Adipose tissue (tissue), 3 donors: ENCODE measurements around the gene OSER1. TPM values are rescaled to one million over a fixed set of nuclear protein-coding genes. Genes with fewer than 3 reads are reported as not detected.

Source experiments
- H3K27ac ChIP-seq: one replicate; pipeline ENCODE4 v1.5.1; 2013; ENCODE audit warnings: low read depth, low read length
- WGBS, 3 donors: extraction: QIAGEN DNeasy Blood & Tissue Kit; methylation state at CpG; one replicate each; pipeline ENCODE4 v1.1.7; 2013; 5-methylcytosine and 5-hydroxymethylcytosine counted together
- polyA plus RNA-seq, 3 donors: library from polyadenylated mRNA; stranded (reverse); fragments of 200-250 nt; gene quantifications; one replicate each; pipeline ENCODE4 v1.2.3, GENCODE V29; 2013
- donor health status: healthy with polysubstance abuse.
- donor health status: Bipolar disorder and iron deficiency.
- donor health status: healthy.

OSER1 gene
- polyA plus RNA-seq, 3 donors: 18.8 to 28.9 (median 28.6) TPM

DNA sequence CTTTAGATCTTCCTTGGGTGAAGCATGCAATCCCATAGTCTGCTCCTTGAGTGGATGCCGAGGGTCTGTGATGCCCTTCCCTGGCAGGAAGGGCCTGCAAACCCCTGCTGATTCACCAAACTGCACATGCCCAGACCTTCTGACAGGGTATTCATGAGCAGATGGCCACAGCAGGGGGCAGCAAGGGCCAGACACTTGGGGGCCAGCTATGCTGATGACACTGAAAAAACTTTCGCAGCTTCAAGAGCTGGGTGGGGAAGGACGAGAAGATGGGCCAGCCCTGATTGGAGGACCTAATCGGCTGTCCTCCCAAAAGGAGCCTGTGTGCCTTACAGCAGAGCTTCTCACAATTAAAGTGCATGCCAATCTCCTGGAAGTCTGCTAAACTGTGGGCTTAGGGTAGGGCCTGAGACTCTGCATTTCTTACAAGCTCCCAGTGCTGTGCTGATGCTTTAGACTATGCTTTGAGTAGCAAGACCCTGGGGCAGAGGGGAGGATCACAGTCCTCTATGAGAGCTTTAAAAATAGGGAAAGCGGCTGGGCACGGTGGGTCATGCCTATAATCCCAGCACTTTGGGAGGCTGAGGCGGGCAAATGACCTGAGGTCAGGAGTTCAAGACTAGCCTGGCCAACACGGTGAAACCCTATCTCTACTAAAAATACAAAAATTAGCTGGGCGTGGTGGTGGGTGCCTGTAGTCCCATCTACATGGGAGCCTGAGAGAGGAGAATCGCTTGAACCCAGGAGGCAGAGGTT, 21.3 kb upstream of the OSER1 start:
- H3K27ac ChIP-seq: no peak overlapping the region
- WGBS, 3 donors: 74 to 80% (median 80%) methylated on average over 10 of the region's 10 CpGs

DNA sequence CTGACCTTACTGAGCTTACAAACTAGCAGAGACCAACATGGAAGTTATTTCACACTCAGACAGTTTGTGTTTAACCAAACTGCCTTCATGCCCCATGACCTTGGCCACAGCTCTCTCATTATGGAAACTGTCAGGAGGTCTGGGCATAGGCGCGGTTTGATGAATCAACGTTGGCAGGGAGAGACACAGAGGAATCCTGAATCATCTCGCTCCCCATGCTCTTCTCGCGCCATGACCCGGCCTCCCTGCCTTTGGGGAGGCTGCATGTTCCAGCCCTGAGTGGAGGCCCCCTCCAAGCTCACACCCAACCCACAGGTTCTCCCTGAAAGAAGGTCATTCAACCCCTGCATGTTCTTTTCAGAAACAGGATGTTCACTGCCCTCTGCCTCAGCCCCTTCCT, 20.6 kb upstream of the OSER1 start:
- H3K27ac ChIP-seq: no peak overlapping the region
- WGBS, 3 donors: 78 to 86% (median 80%) methylated on average over 7 of the region's 7 CpGs

- WGBS, 3 donors: 67 to 77% (median 75%) methylated on average over 17 of the region's 17 CpGs
- no peak overlapping the region for H3K27ac ChIP-seq
These were observed 18.1 kb upstream of the OSER1 start for GRCh38 chr20:44228465-44229258.

DNA sequence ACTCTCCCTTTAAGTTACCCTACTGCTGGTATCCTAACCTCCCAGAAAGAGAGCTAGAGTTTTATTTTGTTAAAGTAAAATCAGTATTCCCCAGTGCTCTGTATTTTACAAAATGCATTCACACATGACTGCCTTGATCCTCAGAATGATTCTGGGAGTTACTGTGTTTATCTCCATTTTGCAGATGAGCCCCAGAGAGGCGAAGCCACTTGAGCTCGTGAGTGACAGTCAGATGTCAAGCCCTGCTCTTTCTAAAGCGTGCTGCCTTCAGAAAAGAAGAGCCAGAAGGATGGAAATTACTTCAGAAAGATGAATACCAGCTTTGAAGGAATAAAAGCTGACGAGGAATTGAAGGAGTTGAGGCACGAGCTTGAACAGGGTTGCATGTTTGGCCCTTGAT, 14.1 kb upstream of the OSER1 start:
- H3K27ac ChIP-seq: no peak overlapping the region
- 90 to 93% (median 91%) methylated on average over 5 of the region's 5 CpGs for WGBS, 3 donors

GRCh38 chr20:44223721-44224120, 13.2 kb upstream of the OSER1 start:
- 78 to 90% (median 81%) methylated on average over 5 of the region's 5 CpGs for WGBS, 3 donors
- no peak overlapping the region for H3K27ac ChIP-seq

DNA sequence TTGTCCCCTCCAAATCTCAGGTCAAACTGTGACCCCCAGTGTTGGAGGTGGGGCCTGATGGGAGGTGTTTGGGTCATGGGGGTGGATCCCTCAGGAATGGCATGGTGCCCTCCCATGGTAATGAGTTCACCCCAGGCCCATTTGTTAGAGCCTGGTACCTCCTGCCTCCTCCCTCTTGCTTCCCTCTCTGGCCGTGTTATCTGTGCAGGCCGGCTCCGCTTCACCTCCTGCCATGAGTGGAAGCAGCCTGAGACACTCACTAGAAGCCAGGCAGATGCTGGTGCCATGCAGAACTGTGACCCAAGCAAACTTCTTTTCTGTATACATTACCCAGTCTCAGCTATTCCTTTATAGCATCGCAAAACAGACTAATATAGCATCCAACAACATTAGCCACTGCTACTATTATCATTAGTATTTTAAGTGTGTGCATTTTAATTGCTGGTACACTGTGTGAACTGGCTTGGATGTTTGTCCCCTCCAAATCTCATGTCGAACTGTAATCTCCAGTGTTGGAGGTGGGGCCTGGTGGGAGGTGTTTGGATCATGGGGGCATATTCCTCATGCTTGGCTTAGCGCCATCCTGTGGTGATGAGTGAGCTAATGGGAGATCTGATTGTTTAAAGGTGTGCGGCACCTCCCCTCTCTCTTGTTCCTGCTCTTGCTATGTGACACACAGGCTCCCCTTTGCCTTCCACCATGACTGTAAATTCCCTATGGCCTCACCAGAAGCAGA, 12.2 kb upstream of the OSER1 start:
- no peak overlapping the region for H3K27ac ChIP-seq
- 65 to 69% (median 66%) methylated on average over 7 of the region's 7 CpGs for whole genome bisulfite sequencing, 3 donors

- H3K27ac ChIP-seq: no peak overlapping the region
- 94 to 99% (median 97%) methylated on average over 5 of the region's 5 CpGs for WGBS, 3 donors
These were observed 11.5 kb upstream of the OSER1 start for GRCh38 chr20:44222027-44222426.

- WGBS, 3 donors: 89 to 95% (median 93%) methylated on average over 3 of the region's 3 CpGs
These were observed 10.9 kb upstream of the OSER1 start for GRCh38 chr20:44221368-44221954.

DNA sequence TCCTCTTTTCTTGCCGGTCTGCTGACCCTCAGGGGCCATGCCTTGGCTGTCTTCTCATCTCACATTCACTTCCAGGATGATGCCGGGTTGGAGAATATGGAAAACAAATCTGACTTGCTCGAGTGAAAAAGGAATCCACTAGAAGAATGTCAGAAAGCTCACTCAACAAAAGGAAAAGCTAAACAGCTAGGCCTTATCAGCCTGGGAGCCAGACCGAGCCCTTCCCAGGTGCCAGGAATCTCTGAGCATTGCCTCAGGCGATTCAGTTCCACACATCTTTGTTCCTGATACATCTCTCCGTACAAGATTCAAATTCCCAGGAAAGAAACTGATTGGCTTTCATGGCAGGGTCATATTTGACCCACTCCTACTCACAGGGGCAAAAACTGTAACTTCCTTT, 9.2 kb upstream of the OSER1 start:
- 35 to 67% (median 66%) methylated on average over 6 of the region's 6 CpGs for WGBS, 3 donors
- no peak overlapping the region for H3K27ac ChIP-seq

More at GRCh38 chr20:44221368-44221954, 10.9 kb upstream of the OSER1 start:
- H3K27ac ChIP-seq: no peak overlapping the region

- WGBS, 3 donors: 39 to 62% (median 55%) methylated on average over 5 of the region's 5 CpGs
- H3K27ac ChIP-seq: no peak overlapping the region
These were observed 8.7 kb upstream of the OSER1 start for GRCh38 chr20:44219170-44219730.

DNA sequence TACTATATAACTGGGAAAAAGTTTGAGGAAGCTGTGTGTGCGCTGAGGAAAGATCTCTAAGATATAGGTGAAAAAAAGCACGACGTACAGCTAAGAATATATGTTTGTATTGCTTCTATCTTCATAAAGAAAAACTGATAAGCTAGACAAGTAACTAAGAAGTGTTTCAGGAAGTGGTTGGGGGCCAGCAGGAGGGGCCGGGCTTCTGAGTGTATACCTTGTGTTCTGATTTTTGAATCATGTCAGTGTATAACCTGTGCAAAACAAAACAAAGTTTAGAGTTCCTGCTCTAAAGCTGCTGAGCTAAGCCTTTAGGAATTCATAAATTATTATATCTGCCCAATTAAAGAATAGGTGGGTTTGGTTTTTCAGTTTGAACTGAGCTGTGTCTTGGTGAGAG, 7.9 kb upstream of the OSER1 start:
- WGBS, 3 donors: 38 to 55% (median 40%) methylated on average over 4 of the region's 4 CpGs
- H3K27ac ChIP-seq: no peak overlapping the region

DNA sequence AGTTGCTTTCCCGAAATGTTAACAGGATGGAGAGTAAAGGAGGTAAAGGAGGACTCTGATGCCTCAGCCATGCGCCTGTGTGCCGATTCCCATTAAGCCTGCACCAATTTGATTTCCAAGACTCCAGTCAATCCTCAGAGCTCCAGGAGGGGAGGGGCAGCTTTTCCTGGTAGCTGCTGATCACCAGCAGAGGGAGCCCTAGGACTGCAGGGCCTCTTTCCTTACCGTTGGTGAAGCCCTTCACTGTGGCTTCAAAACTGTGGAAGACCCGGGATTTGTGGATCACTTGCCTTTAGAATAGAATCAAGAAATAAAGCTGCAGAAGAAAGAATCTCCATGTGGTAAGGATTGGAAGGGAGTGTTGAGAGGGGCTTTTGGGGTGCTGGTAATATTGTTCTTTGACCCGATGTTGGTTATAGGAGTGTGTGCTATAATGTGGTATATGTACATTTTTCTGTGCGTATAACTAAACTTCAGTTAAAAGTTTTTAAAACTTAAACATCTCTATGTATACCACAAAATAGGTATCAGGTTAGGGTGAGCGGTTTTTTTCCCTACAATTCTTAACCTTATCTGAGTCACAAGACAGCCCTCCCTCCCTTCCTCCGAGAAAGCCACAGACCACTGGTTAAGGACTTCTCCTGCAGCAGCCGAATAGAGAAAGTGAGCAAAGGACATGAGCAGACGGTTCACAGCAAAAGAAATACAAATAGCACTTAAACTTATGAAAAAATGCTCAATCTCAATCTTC, 6.9 kb upstream of the OSER1 start:
- H3K27ac ChIP-seq: no peak overlapping the region
- 42 to 43% (median 42%) methylated on average over 11 of the region's 11 CpGs for WGBS, 3 donors

DNA sequence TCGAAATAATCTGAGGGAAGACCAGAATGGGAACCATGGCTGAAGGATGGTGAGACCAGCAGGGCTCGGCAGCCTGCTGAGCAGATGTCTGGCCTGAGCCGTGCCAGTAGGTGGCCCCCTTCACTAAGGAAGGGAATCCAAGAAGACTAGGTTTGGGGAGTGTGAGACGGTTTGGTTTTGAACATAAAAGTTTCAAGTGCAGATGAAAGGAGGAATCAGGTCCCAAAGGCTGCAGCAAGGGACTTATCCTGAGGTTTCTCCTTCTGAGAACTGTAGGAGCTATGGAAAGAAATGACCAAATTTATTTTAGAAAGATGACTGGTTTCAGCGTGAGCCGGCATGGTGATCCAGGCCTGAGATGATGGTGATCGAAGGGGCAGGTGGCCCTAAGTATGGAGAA, 4.6 kb upstream of the OSER1 start:
- WGBS, 3 donors: 50 to 51% (median 51%) methylated on average over 7 of the region's 7 CpGs
- H3K27ac ChIP-seq: no peak overlapping the region

GRCh38 chr20:44212792-44213191, 2.2 kb upstream of the OSER1 start:
- no peak overlapping the region for H3K27ac ChIP-seq
- 80 to 84% (median 83%) methylated on average over 4 of the region's 4 CpGs for WGBS, 3 donors

DNA sequence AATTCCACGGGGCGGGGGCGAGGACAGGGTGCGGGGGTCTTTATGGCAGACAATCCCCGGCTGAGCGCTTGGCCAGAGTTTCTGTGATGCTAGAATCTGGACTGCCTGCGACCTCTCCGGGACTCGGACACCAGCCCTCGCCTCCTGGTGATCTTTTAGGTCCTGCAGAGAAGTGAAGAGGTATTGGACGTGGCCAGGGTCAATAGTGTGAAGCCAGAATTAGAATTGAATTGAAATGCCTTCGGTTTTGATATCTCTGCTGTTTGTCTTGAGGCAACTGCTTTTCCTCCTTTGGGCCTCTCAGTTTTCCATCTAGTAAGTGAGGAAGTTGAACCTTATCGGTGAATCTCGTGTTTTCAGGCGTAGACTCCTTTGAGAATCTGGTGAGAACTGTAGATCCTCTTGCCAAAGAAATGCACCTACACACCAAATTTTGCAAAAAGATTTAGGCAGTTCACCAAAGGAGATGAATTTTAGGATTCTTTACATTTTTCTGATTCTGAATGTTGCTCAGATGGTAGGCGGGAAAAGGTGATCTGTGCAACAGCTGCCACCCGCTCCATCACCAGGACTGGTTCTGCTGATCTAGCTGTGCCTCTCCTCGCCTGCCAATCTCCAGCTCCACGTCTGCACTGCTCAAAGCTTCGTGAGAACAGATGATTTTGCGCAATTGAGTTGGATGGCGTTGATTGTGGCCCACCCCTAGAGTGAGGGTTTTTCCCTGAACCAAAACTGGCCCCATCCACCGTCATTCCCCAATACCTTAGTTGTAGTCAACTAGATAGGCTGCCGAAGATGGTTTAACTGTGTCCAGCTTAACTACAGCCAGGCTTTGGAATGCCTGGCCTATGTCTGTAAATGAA, 837 bp upstream of the OSER1 start:
- peak overlapping the region; percentile 29 for H3K27ac ChIP-seq
- 6 to 11% (median 10%) methylated on average over 24 of the region's 24 CpGs for WGBS, 3 donors

- peak overlapping the region; percentile 86 for H3K27ac ChIP-seq
- 1 to 2% (median 1%) methylated on average over 31 of the region's 31 CpGs for WGBS, 3 donors
These were observed 725 bp downstream of the OSER1 start for GRCh38 chr20:44209686-44210405.
